ENCODE measurements around the gene MAML1.

DNA sequence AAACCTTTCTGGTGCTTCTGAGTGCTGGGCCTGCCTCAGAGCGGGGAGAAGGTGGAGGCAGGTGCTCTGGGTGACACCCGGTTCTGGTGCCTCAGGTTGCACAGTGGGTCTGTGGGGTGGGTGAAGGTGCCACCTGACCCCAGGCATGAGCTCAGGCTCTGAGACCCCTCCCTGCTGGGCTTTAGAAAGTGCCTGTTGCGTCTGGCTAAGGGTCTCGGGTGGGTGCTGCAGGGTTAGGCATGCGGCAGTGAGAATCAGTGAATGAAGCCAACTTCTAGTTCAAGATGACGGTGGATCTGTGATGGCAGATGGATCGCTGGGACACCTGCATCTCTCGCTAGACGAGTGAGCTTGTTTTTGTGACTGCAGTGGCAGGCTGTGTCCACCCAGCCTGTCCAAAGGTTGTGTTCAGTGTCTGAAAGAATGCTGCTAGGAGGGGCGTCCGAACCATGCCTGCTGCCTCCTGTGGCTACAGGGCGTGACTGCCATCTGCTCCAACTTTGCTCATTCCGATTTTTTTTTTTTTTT is 93.1 kb downstream of the MAML1 start:
- no peak for TF ChIP-seq CTCF (IDR thresholded peaks at IDR 0.05)
- no peak for TF ChIP-seq EZH2 (IDR thresholded peaks at IDR 0.05; ENCODE audit: borderline replicate concordance, insufficient read depth, low read depth, low read length, poor library complexity, severe bottlenecking)

Data from B cell (primary cell).